GM23338 (cell line): ENCODE data around the gene KRTAP12-1. TPM values are rescaled to one million over a fixed set of nuclear protein-coding genes. Genes with fewer than 3 reads are reported as not detected.

ENCODE experiments used
- ATAC-seq: fragments of 200-7000 bp; cut with Tn5 transposase; 3 replicates; pipeline ENCODE4 v1.9.1; 2020
- DNase-seq: peaks from one replicate; pipeline ENCODE4 v3.0.0-alpha.2; 2015; ENCODE audit warnings: low spot score
- H2AFZ ChIP-seq: fragments of 200-600 bp; sonication (generic); 2 replicates; pipeline ENCODE4 v1.8.0; 2016; ENCODE audit warnings: antibody characterized with exemption, mild to moderate bottlenecking, moderate library complexity
- H3F3A ChIP-seq: fragments of 200-600 bp; sonication (generic); replicated peaks from 2 replicates; pipeline ENCODE4 v1.8.0; 2017; ENCODE audit warnings: antibody characterized with exemption, mixed run types, low read depth
- H3K27ac ChIP-seq: fragments of 200-600 bp; sonication (generic); 2 replicates; pipeline ENCODE4 v1.6.1; 2016; ENCODE audit warnings: low read depth
- H3K27me3 ChIP-seq: fragments of 200-600 bp; sonication (generic); 2 replicates; pipeline ENCODE4 v1.8.0; 2016; ENCODE audit warnings: mild to moderate bottlenecking, mixed run types, moderate library complexity; ENCODE audit not compliant: insufficient read depth
- H3K36me3 ChIP-seq: fragments of 200-600 bp; sonication (generic); 2 replicates; pipeline ENCODE4 v1.8.0; 2016; ENCODE audit warnings: mild to moderate bottlenecking; ENCODE audit not compliant: insufficient read depth
- H3K4me1 ChIP-seq: fragments of 200-600 bp; sonication (generic); 2 replicates; pipeline ENCODE4 v1.8.0; 2016; ENCODE audit warnings: mild to moderate bottlenecking, moderate library complexity; ENCODE audit not compliant: insufficient read depth
- H3K4me2 ChIP-seq: fragments of 200-600 bp; sonication (generic); 2 replicates; pipeline ENCODE4 v1.7.1; 2017; ENCODE audit warnings: mixed run types
- H3K4me3 ChIP-seq: fragments of 200-600 bp; sonication (generic); 2 replicates; pipeline ENCODE4 v1.6.1; 2016; ENCODE audit warnings: mixed run types
- H3K79me2 ChIP-seq: fragments of 200-600 bp; sonication (generic); replicated peaks from 2 replicates; pipeline ENCODE4 v1.8.0; 2017; ENCODE audit warnings: mild to moderate bottlenecking; ENCODE audit not compliant: insufficient read depth
- H3K9me2 ChIP-seq: fragments of 200-600 bp; sonication (generic); 2 replicates; pipeline ENCODE4 v1.8.0; 2017; ENCODE audit not compliant: insufficient read depth
- H4K20me1 ChIP-seq: fragments of 200-600 bp; sonication (generic); replicated peaks from 2 replicates; pipeline ENCODE4 v1.8.0; 2017; ENCODE audit warnings: mild to moderate bottlenecking; ENCODE audit not compliant: insufficient read depth
- H3K27ac Mint-ChIP-seq: 2 replicates; pipeline ENCODE4 v1.8.0; 2020; ENCODE audit warnings: inconsistent platforms, mild to moderate bottlenecking, moderate library complexity, mixed read lengths
- H3K27me3 Mint-ChIP-seq: 3 replicates; pipeline ENCODE4 v1.8.0; 2022; ENCODE audit warnings: low read depth, mild to moderate bottlenecking, moderate library complexity, mixed read lengths, inconsistent platforms; ENCODE audit not compliant: insufficient read depth, poor library complexity
- H3K36me3 Mint-ChIP-seq: 3 replicates; pipeline ENCODE4 v1.8.0; 2021; ENCODE audit warnings: low read depth, mild to moderate bottlenecking, inconsistent platforms, moderate library complexity, mixed read lengths
- H3K4me1 Mint-ChIP-seq: 3 replicates; pipeline ENCODE4 v1.8.0; 2020; ENCODE audit warnings: mild to moderate bottlenecking, inconsistent platforms, mixed read lengths
- H3K4me3 Mint-ChIP-seq: 3 replicates; pipeline ENCODE4 v1.8.0; 2021; ENCODE audit warnings: moderate library complexity, mild to moderate bottlenecking, inconsistent platforms, mixed read lengths
- H3K9me3 Mint-ChIP-seq: 3 replicates; pipeline ENCODE4 v1.8.0; 2020; ENCODE audit warnings: moderate library complexity, mild to moderate bottlenecking, inconsistent platforms, mixed read lengths
- CREB1 ChIP-seq: fragments of 250-450 bp; sonication (Bioruptor Pico); IDR thresholded peaks from 2 replicates; pipeline ENCODE4 v1.5.0; 2020; ENCODE audit warnings: low read depth, mild to moderate bottlenecking, moderate library complexity
- CTCF ChIP-seq, 2 experiments: fragments of 200-600 bp in 1 of 2; sonication (generic) in 1 of 2; conservative IDR thresholded peaks; 2 replicates each; pipeline versions ENCODE4 v1.5.1 to v1.6.1; 2016 to 2017; ENCODE audit warnings: antibody characterized with exemption in 2 of 2, low read depth in 2 of 2, mild to moderate bottlenecking in 2 of 2, moderate library complexity in 1 of 2
- ETS1 ChIP-seq: IDR thresholded peaks from 2 replicates; pipeline ENCODE4 v1.6.1; 2016; ENCODE audit warnings: antibody characterized with exemption
- EZH2phosphoT487 ChIP-seq: fragments of 200-600 bp; sonication (generic); IDR thresholded peaks from one replicate; pipeline ENCODE4 v1.8.1; 2018; ENCODE audit warnings: antibody characterized with exemption; ENCODE audit not compliant: unreplicated experiment
- STAT1 ChIP-seq: IDR thresholded peaks from one replicate; pipeline ENCODE4 v1.6.1; 2016; ENCODE audit warnings: antibody characterized with exemption; ENCODE audit not compliant: unreplicated experiment
- polyA plus RNA-seq: library from polyadenylated mRNA; unstranded; fragments of >200 nt; fragmentation: Nextera tagmentation; extraction: Ambion mirVana; gene quantifications from 2 replicates; pipeline ENCODE4 v1.2.1, GENCODE V29; 2016
- total RNA-seq: library from RNA; depleted of rRNA; stranded (reverse); fragments of >200 nt; shearing (Covaris generic); gene quantifications from 2 replicates; pipeline ENCODE4 v1.2.3, GENCODE V29; 2014

KRTAP12-1 gene
- total and polyA plus RNA-seq, 2 experiments from 2014 or later: not detected

DNA sequence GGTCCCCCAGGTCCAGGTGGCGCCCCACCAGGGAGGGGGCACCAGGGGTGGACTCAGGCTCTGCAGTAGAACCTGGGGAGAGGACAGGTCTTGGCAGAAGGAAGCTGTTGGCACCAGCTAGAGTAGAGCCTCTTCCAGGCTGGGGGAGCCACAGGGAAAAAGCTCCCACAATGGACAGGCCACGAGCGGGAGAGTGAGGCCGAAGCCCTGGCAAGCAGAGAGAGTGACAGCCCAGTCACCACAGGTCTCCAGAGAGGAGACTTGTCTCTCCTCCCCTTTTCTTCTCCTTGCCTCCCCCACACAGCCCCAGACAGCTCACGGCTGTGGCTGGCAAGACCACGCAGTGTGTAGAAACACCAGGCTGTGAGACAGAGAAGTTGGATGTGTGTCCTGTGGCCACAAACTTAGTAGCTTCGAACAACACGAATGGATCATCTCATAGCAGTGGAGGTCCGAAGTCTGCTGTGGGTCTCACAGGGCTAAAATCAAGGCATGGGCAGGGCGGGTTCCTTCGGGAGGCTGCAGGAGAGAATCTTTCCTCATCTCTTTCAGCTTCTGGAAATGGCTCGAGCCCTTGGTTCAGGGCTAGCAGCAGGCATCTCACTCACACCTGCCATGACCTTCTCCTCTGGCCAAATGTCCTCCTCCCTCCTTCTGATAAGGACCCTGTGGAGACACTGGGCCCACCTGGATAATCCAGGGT is 30.8 kb downstream of the KRTAP12-1 start:
- no peak for DNase-seq
- Mint-ChIP-seq H3K4me1 (peaks cover 10% of the 10 kb centered on the region), H3K27ac (no peak overlapping the region), H3K36me3 (no peaks in the 10 kb centered on the region; the same call in 2 of the 3 replicates), H3K27me3 (peaks cover 11% of the 10 kb centered on the region), H3K9me3 (peaks cover 4% of the 10 kb centered on the region), H3K4me3 (no peak overlapping the region)
- Histone ChIP-seq H3K4me1 (no peaks in the 10 kb centered on the region), H3K27ac (no peak overlapping the region), H3K79me2 (no peaks in the 10 kb centered on the region), H4K20me1 (no peaks in the 10 kb centered on the region), H3K4me3 (no peak overlapping the region), H2AFZ (no peak overlapping the region), H3K9me2 (no peaks in the 10 kb centered on the region), H3K36me3 (no peaks in the 10 kb centered on the region), H3F3A (no peaks in the 10 kb centered on the region), H3K27me3 (no peaks in the 10 kb centered on the region), H3K4me2 (no peak overlapping the region)
- ATAC-seq: no peak
- no peak for TF ChIP-seq EZH2phosphoT487
- no peak for TF ChIP-seq CTCF (conservative IDR thresholded peaks at IDR 0.05; ENCODE audit: low read depth in 2 of 2)
- TF ChIP-seq CREB1: no peak
- TF ChIP-seq ETS1: no peak
- TF ChIP-seq STAT1: no peak

GRCh38 chr21:44650265-44650972 is 31.5 kb downstream of the KRTAP12-1 start:
- Histone ChIP-seq H3K27ac (no peak overlapping the region), H3K4me2 (no peak overlapping the region), H3K36me3 (no peaks in the 10 kb centered on the region), H3K4me1 (no peaks in the 10 kb centered on the region), H3K79me2 (no peaks in the 10 kb centered on the region), H3K4me3 (no peak overlapping the region), H3F3A (no peaks in the 10 kb centered on the region), H4K20me1 (no peaks in the 10 kb centered on the region), H2AFZ (no peak overlapping the region), H3K9me2 (no peaks in the 10 kb centered on the region), H3K27me3 (no peaks in the 10 kb centered on the region)
- DNase-seq: no peak
- no peak overlapping the region for H3K27ac Mint-ChIP-seq
- no peak for ATAC-seq
- TF ChIP-seq CREB1: no peak
- no peak for TF ChIP-seq EZH2phosphoT487
- H3K4me1 Mint-ChIP-seq: peaks cover 10% of the 10 kb centered on the region
- no peaks in the 10 kb centered on the region; the same call in 2 of the 3 replicates for H3K36me3 Mint-ChIP-seq
- H3K27me3 Mint-ChIP-seq: peaks cover 11% of the 10 kb centered on the region
- H3K4me3 Mint-ChIP-seq: no peak overlapping the region
- H3K9me3 Mint-ChIP-seq: peaks cover 7% of the 10 kb centered on the region; the same call in 1 of the 3 replicates
